ENCODE results near the gene GMDS. TPM values are rescaled to one million over a fixed set of nuclear protein-coding genes. Genes with fewer than 3 reads are reported as not detected.
A peak's percentile ranks its signal among the peaks of the same experiment; 100 is the strongest.

The GMDS gene
- total RNA-seq, 1 donor from 2014 or later, result 31.4 TPM

DNA sequence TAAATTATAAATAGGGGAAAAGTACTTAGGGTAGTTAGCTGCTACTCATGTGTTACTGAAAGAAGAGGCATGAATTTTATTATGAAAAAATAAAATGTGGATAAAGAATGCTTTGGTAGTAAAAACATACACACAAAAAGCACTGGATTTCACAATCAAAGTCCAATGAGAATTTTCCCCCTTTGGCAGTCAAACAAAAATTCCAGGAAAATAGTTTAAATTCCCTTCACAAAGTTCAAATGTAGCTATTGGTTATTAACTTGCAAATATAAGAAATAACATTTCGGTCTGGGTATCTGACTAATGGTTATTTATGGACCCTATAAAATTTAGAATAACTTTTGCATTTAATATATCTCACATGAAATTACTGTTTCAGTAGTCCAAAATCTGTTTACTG is 425.2 kb downstream of the GMDS start:
- ATAC-seq (no peak), DNase-seq (ENCODE audit: low spot score) (no peak)
- intact Hi-C loops (cut with DNase I), result no loop called here

- ATAC-seq (no peak), DNase-seq (ENCODE audit: low spot score) (no peak)
- intact Hi-C loops (cut with DNase I), result no loop called here
These were observed 426.4 kb downstream of the GMDS start for GRCh38 chr6:1819007-1819406.

GRCh38 chr6:1817033-1817761 is 428.2 kb downstream of the GMDS start:
- intact Hi-C loops (cut with DNase I), result no loop called here
- DNase-seq (ENCODE audit: low spot score) (no peak), ATAC-seq (peak; percentile 25)

DNA sequence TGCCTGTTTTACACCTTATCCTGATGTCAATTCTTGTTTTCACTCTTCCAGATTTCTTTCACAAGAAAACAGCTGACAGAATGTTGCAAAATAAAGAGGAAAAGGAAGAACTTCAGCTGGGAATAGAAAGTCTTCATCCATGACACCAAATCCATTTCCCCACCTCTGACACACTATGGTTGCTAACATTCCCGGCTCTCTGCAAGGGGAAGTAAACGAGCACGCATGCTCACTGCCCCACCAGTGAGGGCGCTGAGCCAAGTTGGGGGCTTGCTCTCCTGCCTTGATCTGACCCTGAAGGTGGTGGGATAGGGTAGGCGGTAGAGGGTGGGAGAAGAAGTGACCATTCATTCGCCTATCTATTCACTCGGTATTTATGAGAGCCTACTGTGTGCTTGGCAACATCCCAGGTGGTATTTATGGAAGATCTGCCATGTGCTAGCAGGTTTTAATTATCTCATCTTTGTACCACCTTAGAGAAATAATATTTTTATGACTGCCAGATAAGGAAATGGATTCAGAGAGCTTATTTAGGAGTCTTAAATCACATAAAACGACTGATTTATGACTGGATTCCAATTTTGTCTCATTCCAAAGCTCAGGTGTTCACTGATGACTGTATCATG is 429.5 kb downstream of the GMDS start:
- ATAC-seq, result peak; percentile 61
- intact Hi-C loops (cut with DNase I), result no loop called here
- DNase-seq (ENCODE audit: low spot score), result no peak

- peak; percentile 75 for ATAC-seq
- no peak for DNase-seq (ENCODE audit: low spot score)
- intact Hi-C loops (cut with DNase I), result no loop called here
These were observed 431.1 kb downstream of the GMDS start for GRCh38 chr6:1814279-1814678.

DNA sequence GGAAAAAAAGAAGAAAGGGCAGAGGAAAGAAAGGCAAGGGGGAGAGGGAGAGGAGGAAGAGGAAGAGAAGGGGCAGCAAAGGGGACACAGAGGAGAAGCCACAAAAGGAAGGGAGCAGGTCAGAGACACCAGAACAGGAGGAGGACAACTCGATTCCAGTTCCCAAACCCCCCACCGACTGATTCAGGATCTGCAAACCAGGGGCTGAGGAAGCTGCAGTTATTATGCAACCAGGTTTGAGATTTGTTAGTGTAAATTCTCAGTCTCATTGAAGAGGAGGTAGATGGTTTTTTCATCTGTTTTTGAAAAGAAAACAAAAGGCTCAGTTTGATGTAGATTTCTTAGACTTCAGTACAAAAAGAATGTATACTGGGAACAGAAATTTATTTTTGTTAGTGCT is 432.9 kb downstream of the GMDS start:
- intact Hi-C loops (cut with DNase I), result no loop called here
- DNase-seq (ENCODE audit: low spot score) (no peak), ATAC-seq (no peak)

DNA sequence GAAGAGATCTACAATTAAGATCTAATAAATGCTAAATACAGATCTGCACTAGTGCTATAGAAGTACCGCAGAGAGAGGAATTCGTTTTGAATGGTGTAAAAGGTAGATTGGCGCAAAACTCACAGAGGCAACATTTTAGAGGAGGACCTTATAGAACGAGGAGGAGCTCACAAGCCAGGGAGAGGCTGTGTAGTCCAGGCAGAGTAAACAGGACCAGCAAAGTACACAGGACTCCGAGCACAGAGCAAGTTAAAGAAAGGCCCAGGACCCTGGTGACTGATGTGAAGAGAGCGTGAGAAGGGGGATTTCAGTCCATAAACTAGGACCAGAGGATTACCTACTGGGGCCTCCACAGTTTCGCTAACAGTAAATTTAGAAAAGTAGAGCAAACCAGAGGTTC is 433.4 kb downstream of the GMDS start:
- DNase-seq (ENCODE audit: low spot score), result no peak
- intact Hi-C loops (cut with DNase I), result no loop called here
- ATAC-seq, result no peak

DNA sequence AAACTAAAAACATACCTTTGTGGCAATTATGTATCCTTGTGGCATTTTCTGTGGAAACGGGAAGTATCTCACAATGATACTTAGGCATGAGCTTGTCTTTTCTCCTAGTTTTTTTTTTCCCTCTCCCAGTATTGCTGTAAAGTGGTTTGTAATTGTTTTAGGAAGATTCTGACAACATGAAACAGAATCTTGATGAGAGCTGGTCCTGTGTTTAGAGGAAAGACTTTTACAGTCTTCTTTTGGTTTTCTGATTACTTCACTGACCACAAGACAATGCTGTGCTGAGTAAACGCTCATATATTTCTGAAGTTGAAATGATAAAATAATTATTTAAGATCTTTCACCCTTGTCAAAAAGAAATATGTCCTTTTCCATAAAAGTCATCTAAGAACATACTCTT is 434.5 kb downstream of the GMDS start:
- ATAC-seq (no peak), DNase-seq (ENCODE audit: low spot score) (no peak)
- intact Hi-C loops (cut with DNase I), result no loop called here

- intact Hi-C loops (cut with DNase I), result no loop called here
- ATAC-seq (no peak), DNase-seq (ENCODE audit: low spot score) (no peak)
These were observed 436.0 kb downstream of the GMDS start for GRCh38 chr6:1809291-1809988.

DNA sequence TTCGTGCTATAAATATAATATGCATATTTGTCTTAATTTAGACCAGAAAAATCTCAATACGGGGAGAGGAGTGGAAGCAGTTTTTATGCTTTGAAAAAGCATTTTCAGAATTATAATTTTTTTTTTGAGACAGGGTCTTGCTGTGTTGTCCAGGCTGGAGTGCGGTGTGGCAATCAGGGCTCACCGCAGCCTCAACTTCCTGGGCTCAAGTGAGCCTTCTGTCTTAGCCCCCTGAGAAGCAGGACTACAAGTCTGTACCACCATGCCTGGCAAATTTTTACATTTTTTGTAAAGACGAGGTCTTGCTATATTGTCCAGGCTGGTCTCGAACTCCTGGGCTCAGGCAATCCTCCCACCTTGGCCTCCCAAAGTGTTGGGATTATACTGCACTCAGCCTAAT is 438.5 kb downstream of the GMDS start:
- ATAC-seq, result no peak
- intact Hi-C loops (cut with DNase I), result no loop called here
- no peak for DNase-seq (ENCODE audit: low spot score)

DNA sequence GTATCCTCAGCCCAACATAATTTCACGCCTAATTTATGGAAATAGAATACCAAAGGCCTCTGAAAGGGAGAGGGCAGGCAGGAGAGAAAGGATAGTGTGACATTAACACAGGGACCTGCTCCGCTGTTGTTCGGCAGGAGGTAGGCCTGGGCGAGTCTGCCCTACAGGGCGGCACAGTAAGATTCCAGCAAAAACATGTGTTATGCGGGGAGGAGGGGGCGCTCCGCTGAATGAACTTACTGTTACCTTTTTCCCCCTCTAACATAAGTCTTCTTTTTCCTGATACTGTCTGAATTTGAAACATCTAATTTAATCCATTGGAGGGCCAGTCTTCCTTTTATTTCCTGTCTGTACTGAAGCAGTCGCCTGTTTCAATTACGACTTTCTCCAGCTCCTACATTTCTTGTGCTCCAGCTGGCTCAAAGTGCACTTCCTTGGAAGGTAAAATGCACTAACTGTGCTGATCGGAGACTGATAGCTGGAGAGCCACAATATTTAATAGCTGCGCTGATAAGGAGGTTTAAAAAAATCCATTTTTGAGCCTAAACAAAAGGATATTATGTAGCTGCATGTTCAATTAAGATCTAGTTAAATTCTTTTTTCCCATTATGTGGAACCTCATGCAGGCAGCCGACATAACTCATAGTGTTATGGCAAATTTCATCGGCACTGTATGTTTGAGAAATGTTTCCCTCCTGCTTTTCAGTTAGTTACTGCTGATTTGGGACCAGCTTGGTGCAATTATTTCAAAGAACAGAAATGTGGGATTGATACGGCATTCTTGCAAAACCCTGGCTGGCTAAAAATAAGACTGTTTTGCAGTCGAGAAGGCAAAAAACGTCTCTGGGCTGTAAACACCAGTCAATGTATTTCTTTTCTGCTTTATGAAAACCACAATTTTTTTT is 442.7 kb downstream of the GMDS start:
- ATAC-seq (peak; percentile 58), DNase-seq (ENCODE audit: low spot score) (no peak)
- intact Hi-C loops (cut with DNase I), result no loop called here

GRCh38 chr6:1801401-1801800 is 444.0 kb downstream of the GMDS start:
- ATAC-seq (peak; percentile 67), DNase-seq (ENCODE audit: low spot score) (no peak)
- intact Hi-C loops (cut with DNase I), result no loop called here

DNA sequence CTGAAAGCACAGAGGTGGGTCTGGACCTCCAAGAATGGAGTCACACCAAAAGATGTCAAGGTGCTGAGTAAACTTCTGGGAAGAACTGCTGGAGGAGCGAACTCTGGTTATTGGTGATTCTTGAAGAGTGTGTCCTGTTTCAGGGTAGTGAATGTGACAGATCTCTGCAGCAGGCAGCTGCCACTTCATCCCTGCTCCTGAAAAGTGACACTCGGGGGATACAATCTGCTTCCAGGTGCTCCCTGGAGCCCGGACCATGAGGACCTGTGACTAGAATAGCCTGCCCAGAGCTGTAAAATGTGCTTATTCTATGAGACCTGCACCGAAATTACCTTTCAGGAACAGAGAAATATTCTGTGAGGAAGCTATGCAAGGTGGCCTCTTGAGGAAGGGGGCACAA is 444.6 kb downstream of the GMDS start:
- DNase-seq (ENCODE audit: low spot score) (no peak), ATAC-seq (no peak)
- intact Hi-C loops (cut with DNase I), result no loop called here

DNA sequence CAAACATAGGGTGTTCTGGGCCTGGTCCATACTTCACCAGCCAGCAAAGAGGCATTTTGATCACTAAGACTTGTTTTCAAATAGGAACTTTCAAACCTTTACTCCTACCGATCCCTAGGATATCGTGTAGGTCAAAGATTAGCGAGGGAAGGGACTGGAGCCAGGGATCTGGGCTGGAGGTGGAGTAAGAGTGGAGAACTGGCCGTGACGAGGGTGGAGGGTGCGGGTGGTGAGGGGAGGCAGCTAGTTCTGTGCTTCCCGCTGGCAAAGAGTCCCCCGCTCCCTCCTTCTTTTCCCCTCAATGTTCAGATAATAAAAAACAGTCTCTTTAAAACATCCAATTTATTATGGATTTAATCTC is 446.5 kb downstream of the GMDS start:
- DNase-seq (ENCODE audit: low spot score) (no peak), ATAC-seq (no peak)
- intact Hi-C loops (cut with DNase I), result no loop called here

DNA sequence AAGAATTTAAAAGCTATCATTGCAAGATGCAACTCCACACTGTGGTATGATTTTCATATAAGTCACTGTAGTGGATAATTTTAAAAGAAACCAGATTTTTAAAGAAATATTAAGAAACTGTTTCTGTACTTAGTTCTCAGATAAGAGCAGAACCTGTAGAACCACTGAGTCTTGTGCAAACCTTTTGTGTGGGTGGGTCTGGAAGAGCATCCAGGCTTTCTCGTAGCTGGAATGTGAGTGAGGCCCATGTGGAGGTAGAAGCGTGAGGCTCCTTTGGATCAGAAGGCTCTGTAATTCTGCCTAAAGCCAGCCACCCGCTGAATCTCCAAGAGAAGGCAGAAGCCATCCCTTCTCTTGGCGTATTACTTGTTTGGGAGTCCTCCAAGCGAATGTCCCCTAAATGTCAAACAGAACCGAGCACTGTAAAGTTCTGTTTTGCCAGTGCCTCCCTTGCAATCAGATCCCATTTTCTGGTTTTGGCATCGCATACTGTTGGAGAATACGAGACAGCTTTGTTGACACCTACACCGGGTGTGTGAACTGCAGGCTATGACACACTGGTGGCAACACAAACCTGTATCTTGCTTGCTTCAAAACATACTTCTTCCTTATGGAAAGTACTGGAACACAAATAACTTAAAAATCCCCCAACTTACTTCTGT is 447.0 kb downstream of the GMDS start:
- ATAC-seq (no peak), DNase-seq (ENCODE audit: low spot score) (no peak)
- intact Hi-C loops (cut with DNase I), result no loop called here

GRCh38 chr6:1797801-1798200 is 447.6 kb downstream of the GMDS start:
- DNase-seq (ENCODE audit: low spot score) (no peak), ATAC-seq (no peak)
- intact Hi-C loops (cut with DNase I), result no loop called here

GRCh38 chr6:1796706-1797529 is 448.5 kb downstream of the GMDS start:
- ATAC-seq (no peak), DNase-seq (ENCODE audit: low spot score) (no peak)
- intact Hi-C loops (cut with DNase I), result no loop called here

- intact Hi-C loops (cut with DNase I), result no loop called here
- DNase-seq (ENCODE audit: low spot score) (no peak), ATAC-seq (peak; percentile 73)
These were observed 449.5 kb downstream of the GMDS start for GRCh38 chr6:1795910-1796309.
